Brain microvascular endothelial cell (primary cell): Measurements from ENCODE around the gene CADM1.

Experiments used
- DNase-seq: peaks from one replicate; pipeline ENCODE4 v3.0.0-alpha.2; 2020
- H3K27ac ChIP-seq: fragments of 250-450 bp; sonication (Bioruptor Pico); 2 replicates; pipeline ENCODE4 v1.5.1; 2020; ENCODE audit warnings: mild to moderate bottlenecking, moderate library complexity
- H3K27me3 ChIP-seq: fragments of 250-450 bp; sonication (Bioruptor Pico); replicated peaks from 2 replicates; pipeline ENCODE4 v1.5.1; 2020; ENCODE audit warnings: mild to moderate bottlenecking
- H3K36me3 ChIP-seq: fragments of 250-450 bp; sonication (Bioruptor Pico); replicated peaks from 2 replicates; pipeline ENCODE4 v1.5.1; 2020; ENCODE audit warnings: mild to moderate bottlenecking
- H3K4me3 ChIP-seq: 2 replicates; pipeline ENCODE4 v1.5.1; 2011; ENCODE audit warnings: low read depth, mild to moderate bottlenecking, control low read depth, low read length, moderate library complexity
- in situ Hi-C: cut with HindIII; loops from 2 replicates; pipeline ENCODE4 v1.10.0; 2017; ENCODE audit warnings: low sequenced_read_pairs, low pct_ligation_motif_present
- TF ChIP-seq, protein P1 (sequence below): IDR thresholded peaks from 2 replicates; pipeline ENCODE4 v1.5.1; 2011; ENCODE audit warnings: low read depth, mild to moderate bottlenecking, moderate library complexity, low read length, control low read depth, inconsistent platforms; ENCODE audit errors: missing control alignments

Gene CADM1

DNA sequence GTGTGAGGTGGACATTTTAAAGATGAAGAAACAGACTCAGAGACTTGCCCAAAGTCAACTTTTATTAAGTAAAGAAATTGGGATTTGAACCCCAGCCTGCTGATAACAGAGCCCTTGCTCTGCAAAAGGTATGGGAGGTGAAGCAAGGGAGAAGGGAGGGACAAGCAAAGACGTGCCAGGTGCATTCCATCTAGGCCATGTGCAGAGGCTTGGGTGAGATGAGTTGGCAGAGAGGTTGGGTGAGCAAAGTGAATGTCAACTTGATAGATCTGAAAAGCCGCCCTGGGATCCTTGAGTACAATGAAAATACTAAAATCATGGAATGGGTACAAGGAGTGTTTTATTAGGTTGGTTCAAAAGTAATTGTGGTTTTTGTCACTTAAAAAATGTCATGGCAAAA, 341.3 kb downstream of the CADM1 start:
- TF ChIP-seq, protein P1, sequence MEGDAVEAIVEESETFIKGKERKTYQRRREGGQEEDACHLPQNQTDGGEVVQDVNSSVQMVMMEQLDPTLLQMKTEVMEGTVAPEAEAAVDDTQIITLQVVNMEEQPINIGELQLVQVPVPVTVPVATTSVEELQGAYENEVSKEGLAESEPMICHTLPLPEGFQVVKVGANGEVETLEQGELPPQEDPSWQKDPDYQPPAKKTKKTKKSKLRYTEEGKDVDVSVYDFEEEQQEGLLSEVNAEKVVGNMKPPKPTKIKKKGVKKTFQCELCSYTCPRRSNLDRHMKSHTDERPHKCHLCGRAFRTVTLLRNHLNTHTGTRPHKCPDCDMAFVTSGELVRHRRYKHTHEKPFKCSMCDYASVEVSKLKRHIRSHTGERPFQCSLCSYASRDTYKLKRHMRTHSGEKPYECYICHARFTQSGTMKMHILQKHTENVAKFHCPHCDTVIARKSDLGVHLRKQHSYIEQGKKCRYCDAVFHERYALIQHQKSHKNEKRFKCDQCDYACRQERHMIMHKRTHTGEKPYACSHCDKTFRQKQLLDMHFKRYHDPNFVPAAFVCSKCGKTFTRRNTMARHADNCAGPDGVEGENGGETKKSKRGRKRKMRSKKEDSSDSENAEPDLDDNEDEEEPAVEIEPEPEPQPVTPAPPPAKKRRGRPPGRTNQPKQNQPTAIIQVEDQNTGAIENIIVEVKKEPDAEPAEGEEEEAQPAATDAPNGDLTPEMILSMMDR: no peak
- H3K4me3 ChIP-seq: no peak overlapping the region
- in situ Hi-C loops: no loop called here
- H3K36me3 ChIP-seq: no peaks in the 10 kb centered on the region
- no peak overlapping the region for H3K27ac ChIP-seq
- no peak for DNase-seq
- no peaks in the 10 kb centered on the region for H3K27me3 ChIP-seq

DNA sequence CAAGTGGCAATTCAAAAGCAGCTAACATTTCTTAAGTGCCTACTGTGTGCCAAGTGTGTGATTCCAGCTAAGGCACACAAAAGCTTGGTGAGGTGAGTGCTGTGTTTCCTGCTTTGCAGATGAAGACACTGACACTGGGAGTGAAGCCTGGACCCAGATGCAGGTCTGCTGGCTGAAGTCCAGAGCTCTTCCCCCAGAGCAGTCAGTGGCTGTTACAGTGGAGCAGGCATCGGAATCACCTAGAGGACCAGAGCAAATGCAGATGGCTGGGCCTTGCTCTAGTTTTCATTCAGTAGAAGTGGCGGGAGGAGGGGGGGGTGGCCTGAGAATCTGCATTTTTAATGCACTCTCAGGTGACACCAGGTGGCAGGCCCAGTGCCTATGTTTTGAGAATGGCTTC, 342.3 kb downstream of the CADM1 start:
- in situ Hi-C loops: no loop called here
- TF ChIP-seq, protein P1: no peak
- Histone ChIP-seq H3K27me3 (no peaks in the 10 kb centered on the region), H3K36me3 (no peaks in the 10 kb centered on the region), H3K27ac (no peak overlapping the region), H3K4me3 (no peak overlapping the region)
- DNase-seq: no peak

DNA sequence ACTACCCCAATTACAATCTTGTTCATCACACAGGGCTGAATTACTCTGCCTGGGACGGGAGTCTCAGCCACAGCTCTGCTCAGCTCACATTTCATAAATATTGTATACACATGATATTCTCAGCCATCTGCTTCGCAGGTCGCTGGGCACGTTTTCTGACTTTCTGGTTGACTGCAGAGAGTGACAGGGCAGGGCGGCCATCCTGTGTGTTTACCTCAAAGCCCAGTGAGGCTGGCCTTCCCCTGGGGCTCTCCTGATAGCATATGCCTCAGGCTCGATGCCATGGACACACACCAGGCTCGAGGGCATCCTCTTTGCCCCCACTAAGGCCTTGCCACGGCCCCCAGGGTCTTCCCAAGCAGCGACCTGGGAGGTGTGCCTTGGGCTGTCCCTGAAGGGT, 345.0 kb downstream of the CADM1 start:
- no peak for DNase-seq
- in situ Hi-C loops: no loop called here
- Histone ChIP-seq H3K27ac (no peak overlapping the region), H3K27me3 (no peaks in the 10 kb centered on the region), H3K36me3 (no peaks in the 10 kb centered on the region), H3K4me3 (no peak overlapping the region)
- TF ChIP-seq, protein P1: no peak

DNA sequence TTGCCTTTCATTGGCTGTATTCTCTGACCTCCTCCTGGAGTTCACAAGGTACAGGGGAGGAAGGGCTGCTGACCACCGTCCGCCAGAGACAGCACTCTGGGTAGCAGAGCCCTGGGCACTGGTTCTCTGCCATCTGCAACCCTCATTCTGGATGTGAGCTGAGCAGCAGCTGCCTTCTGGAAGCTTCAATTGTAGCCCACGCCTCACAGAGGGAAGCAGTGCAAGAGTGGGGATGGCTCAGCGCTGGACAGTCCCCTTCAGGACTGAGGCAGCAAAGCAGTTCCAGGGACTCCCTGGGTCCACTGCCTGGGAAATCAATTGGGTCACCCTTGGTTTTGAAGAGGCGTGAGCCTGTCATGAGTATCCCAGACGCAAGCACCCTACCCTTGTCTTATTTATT, 346.2 kb downstream of the CADM1 start:
- TF ChIP-seq, protein P1: no peak
- no peak overlapping the region for H3K4me3 ChIP-seq
- in situ Hi-C loops: no loop called here
- H3K27me3 ChIP-seq: no peaks in the 10 kb centered on the region
- no peak overlapping the region for H3K27ac ChIP-seq
- H3K36me3 ChIP-seq: no peaks in the 10 kb centered on the region
- no peak for DNase-seq

DNA sequence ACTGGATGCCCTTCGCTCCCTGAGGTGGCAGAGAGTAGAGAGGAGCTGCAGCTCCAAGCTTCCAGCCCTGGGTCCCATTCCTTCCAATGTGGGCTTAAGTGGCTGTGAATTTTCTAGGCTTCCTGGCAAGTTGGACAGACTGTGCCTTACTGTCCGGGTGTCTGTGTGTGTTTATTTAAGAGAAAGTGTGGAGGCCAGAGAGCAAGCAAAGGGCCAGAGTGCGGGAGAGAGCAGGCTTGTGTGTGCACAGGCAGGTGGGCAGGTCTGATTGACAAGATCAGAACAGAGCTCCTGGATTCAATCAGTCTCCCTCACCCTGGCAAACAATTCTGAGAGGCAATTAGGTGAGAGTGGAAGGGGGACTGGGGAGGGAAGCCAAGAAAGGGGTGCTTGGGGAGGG, 347.0 kb downstream of the CADM1 start:
- DNase-seq: no peak
- in situ Hi-C loops: no loop called here

DNA sequence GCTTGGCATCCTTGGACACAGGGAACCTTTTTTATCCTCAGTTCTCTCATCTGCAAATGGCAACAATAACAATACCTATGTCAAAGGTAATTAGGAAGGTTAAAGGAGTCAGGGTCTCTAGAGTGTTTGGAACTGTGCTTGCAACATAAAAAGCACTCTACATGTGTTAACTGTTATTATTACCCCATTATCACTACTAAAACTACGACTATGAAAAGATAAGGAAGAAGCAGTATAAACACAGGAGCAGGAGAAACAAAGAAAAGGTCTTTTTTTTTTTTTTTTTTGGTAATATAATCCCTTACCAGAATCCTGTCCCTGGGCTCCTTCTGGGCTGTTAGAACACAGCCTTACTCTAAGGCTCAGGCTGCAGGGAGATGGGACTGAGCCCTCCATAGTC, 348.2 kb downstream of the CADM1 start:
- no peaks in the 10 kb centered on the region for H3K36me3 ChIP-seq
- no peak overlapping the region for H3K4me3 ChIP-seq
- H3K27me3 ChIP-seq: no peaks in the 10 kb centered on the region
- in situ Hi-C loops: no loop called here
- H3K27ac ChIP-seq: no peak overlapping the region
- DNase-seq: no peak
- TF ChIP-seq, protein P1: no peak

More for the DNA sequence above, 347.0 kb downstream of the CADM1 start:
- TF ChIP-seq, protein P1: no peak
- Histone ChIP-seq H3K4me3 (no peak overlapping the region), H3K27me3 (no peaks in the 10 kb centered on the region), H3K36me3 (no peaks in the 10 kb centered on the region), H3K27ac (no peak overlapping the region)
